ENCODE results near the gene ESR2. TPM values are rescaled to one million over a fixed set of nuclear protein-coding genes. Genes with fewer than 3 reads are reported as not detected.

The ESR2 gene
- total RNA-seq, 1 donor from 2014 or later = 0.06 TPM

- DNase-seq (ENCODE audit: low read depth) = no peak
- TF ChIP-seq CTCF (conservative IDR thresholded peaks at IDR 0.05; ENCODE audit: low read depth, low read length) = no peak
- no peak overlapping the region for H3K4me3 ChIP-seq (ENCODE audit: low read depth, low read length)
Measured at GRCh38 chr14:64115401-64115800, 178.8 kb downstream of the ESR2 start.

- TF ChIP-seq CTCF (conservative IDR thresholded peaks at IDR 0.05; ENCODE audit: low read depth, low read length) = no peak
- no peak for DNase-seq (ENCODE audit: low read depth)
- no peak overlapping the region for H3K4me3 ChIP-seq (ENCODE audit: low read depth, low read length)
Measured at GRCh38 chr14:64114796-64115195, 179.4 kb downstream of the ESR2 start.

- no peak for TF ChIP-seq CTCF (conservative IDR thresholded peaks at IDR 0.05; ENCODE audit: low read depth, low read length)
- H3K4me3 ChIP-seq (ENCODE audit: low read depth, low read length) = no peak overlapping the region
- no peak for DNase-seq (ENCODE audit: low read depth)
Measured at GRCh38 chr14:64114166-64114565, 180.0 kb downstream of the ESR2 start.

GRCh38 chr14:64112867-64113678 lies 181.1 kb downstream of the ESR2 start:
- peak overlapping the region; percentile 17 for H3K4me3 ChIP-seq (ENCODE audit: low read depth, low read length)
- DNase-seq (ENCODE audit: low read depth) = no peak

GRCh38 chr14:64110802-64111201 lies 183.4 kb downstream of the ESR2 start:
- H3K4me3 ChIP-seq (ENCODE audit: low read depth, low read length) = no peak overlapping the region
- DNase-seq (ENCODE audit: low read depth) = no peak
- TF ChIP-seq CTCF (conservative IDR thresholded peaks at IDR 0.05; ENCODE audit: low read depth, low read length) = no peak

More at GRCh38 chr14:64112867-64113678, 181.1 kb downstream of the ESR2 start:
- no peak for TF ChIP-seq CTCF (conservative IDR thresholded peaks at IDR 0.05; ENCODE audit: low read depth, low read length)

- H3K4me3 ChIP-seq (ENCODE audit: low read depth, low read length) = no peak overlapping the region
- DNase-seq (ENCODE audit: low read depth) = peak; percentile 59
- no peak for TF ChIP-seq CTCF (conservative IDR thresholded peaks at IDR 0.05; ENCODE audit: low read depth, low read length)
Measured at GRCh38 chr14:64109819-64110554, 184.2 kb downstream of the ESR2 start.
